DLD1 (cell line): ENCODE data around the gene PHYKPL.

Experiments used
- in situ Hi-C: cut with HindIII; loops from 2 replicates; pipeline ENCODE4 v1.10.0; 2017; ENCODE audit warnings: low sequenced_read_pairs

Gene PHYKPL

GRCh38 chr5:178232124-178232919, at the start of gene PHYKPL:
PHYKPL (minus strand) TSS chr5:178232802; CDS start chr5:178232550, 252 bp downstream.
- in situ Hi-C loops: no loop called here

- in situ Hi-C loops: loop anchor here (25.0 kb wide), 2 partner anchors 105 to 1205 kb away; no protein-coding TSS in a partner anchor
These were observed 49.8 kb upstream of the PHYKPL start for GRCh38 chr5:178282391-178282790.

GRCh38 chr5:178281331-178281730, 48.7 kb upstream of the PHYKPL start:
- in situ Hi-C loops: loop anchor here (25.0 kb wide), 2 partner anchors 106 to 1206 kb away; no protein-coding TSS in a partner anchor

- in situ Hi-C loops: loop anchor here (25.0 kb wide), 2 partner anchors 107 to 1207 kb away; no protein-coding TSS in a partner anchor
These were observed 48.0 kb upstream of the PHYKPL start for GRCh38 chr5:178280631-178281030.

GRCh38 chr5:178279723-178280438, 47.3 kb upstream of the PHYKPL start:
- in situ Hi-C loops: loop anchor here (25.0 kb wide), 2 partner anchors 107 to 1207 kb away; no protein-coding TSS in a partner anchor

- in situ Hi-C loops: loop anchor here (25.0 kb wide), 2 partner anchors 108 to 1208 kb away; no protein-coding TSS in a partner anchor
These were observed 46.6 kb upstream of the PHYKPL start for GRCh38 chr5:178279026-178279722.

GRCh38 chr5:178278358-178279023, 45.9 kb upstream of the PHYKPL start:
- in situ Hi-C loops: loop anchor here (25.0 kb wide), 2 partner anchors 109 to 1209 kb away; no protein-coding TSS in a partner anchor

- in situ Hi-C loops: loop anchor here (25.0 kb wide), 2 partner anchors 109 to 1209 kb away; no protein-coding TSS in a partner anchor
These were observed 45.3 kb upstream of the PHYKPL start for GRCh38 chr5:178277866-178278265.

- in situ Hi-C loops: loop anchor here (25.0 kb wide), 2 partner anchors 110 to 1210 kb away; no protein-coding TSS in a partner anchor
These were observed 44.7 kb upstream of the PHYKPL start for GRCh38 chr5:178277346-178277745.

GRCh38 chr5:178274781-178275537, 42.4 kb upstream of the PHYKPL start:
- in situ Hi-C loops: loop anchor here (25.0 kb wide), 2 partner anchors 112 to 1212 kb away; no protein-coding TSS in a partner anchor

- in situ Hi-C loops: no loop called here
These were observed 41.3 kb upstream of the PHYKPL start for GRCh38 chr5:178273665-178274541.

- in situ Hi-C loops: no loop called here
These were observed 40.4 kb upstream of the PHYKPL start for GRCh38 chr5:178273041-178273440.

- in situ Hi-C loops: no loop called here
These were observed 40.0 kb upstream of the PHYKPL start for GRCh38 chr5:178272591-178272990.

GRCh38 chr5:178271726-178272479, 39.3 kb upstream of the PHYKPL start:
- in situ Hi-C loops: no loop called here

- in situ Hi-C loops: no loop called here
These were observed 38.6 kb upstream of the PHYKPL start for GRCh38 chr5:178271231-178271630.

GRCh38 chr5:178269499-178269898, 36.9 kb upstream of the PHYKPL start:
- in situ Hi-C loops: no loop called here

- in situ Hi-C loops: no loop called here
These were observed 35.3 kb upstream of the PHYKPL start for GRCh38 chr5:178267876-178268275.

- in situ Hi-C loops: no loop called here
These were observed 34.6 kb upstream of the PHYKPL start for GRCh38 chr5:178267245-178267644.
